Stimulated activated CD4-positive, alpha-beta T cell treated with anti-CD3 and anti-CD28 coated beads, TNF-alpha, amount 100 ng/mL, for 48 hours (primary cell): ENCODE results near the gene MAN1A2.

ENCODE experiments used
- DNase-seq, 3 donors: peaks; one replicate each; pipeline ENCODE4 v3.0.0-alpha.2; 2020; ENCODE audit warnings: low read depth in 3 of 3

MAN1A2 gene

GRCh38 chr1:117359561-117360289 is 7.5 kb upstream of the MAN1A2 start:
- DNase-seq = no peak

DNA sequence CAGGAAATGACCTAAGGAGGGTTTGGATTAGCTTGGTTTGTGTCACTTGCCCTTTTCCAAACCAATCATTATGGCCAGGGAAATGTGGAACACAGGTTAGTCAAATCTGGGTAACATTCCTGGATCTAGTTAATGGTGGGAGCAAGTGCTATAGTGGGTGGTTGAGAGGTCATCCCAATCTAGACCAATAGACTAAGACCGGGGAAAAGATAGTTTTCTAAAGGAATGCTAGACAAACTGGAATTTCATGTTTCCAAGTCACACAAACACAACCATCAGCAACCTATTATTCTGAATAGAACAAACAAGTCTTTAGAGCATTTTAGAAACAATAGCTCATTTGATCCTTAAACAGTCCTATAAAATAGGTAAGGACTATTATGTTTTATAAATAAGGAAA is 4.3 kb upstream of the MAN1A2 start:
- no peak for DNase-seq

- no peak for DNase-seq
Observed at GRCh38 chr1:117363571-117364048, 3.6 kb upstream of the MAN1A2 start.

GRCh38 chr1:117364240-117364639 is 3.0 kb upstream of the MAN1A2 start:
- DNase-seq = no peak

GRCh38 chr1:117365350-117366176 is 1.7 kb upstream of the MAN1A2 start:
- DNase-seq = no peak

GRCh38 chr1:117366177-117367045 is 838 bp upstream of the MAN1A2 start:
- peak; percentile 43 to 82 (median 60) for DNase-seq

- DNase-seq = no peak
Observed at GRCh38 chr1:117368116-117369108, 1.2 kb downstream of the MAN1A2 start.

DNA sequence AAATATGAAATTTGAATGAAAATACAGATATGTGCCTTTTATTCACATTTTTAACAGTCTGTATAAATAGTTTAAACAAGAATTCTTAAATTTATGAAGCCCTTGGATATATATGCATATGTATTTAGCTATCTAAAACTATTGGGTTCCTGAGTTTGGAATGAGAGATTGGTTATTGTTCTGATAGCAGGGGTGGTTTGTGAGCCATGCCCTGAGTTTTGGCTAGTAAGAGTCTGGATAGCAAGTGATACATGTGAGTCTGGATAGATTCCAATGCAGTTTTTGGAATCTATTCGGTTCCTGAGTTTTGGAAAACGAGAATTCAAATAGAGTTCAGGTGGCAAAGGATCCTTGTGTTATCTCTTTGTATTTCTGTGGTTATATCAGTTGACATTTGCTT is 2.8 kb downstream of the MAN1A2 start:
- DNase-seq = no peak

DNA sequence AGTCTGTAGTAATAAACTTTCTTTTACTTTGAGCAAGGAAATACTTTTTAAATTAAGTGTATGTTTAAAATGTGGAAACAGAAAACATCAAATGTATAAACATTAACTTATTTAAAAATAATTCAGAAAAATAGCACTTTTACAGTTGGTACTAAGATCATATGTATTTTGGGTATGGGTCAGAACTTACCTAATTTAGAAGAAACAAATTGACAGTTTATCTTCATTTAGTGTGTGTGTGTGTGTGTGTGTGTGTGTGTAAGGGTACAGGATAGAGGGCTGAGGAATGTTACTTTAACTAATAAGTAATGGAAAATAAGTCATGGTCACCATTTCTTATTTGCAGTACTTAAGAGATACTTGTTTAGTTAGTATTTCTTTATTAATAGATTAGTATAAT is 3.3 kb downstream of the MAN1A2 start:
- no peak for DNase-seq

DNA sequence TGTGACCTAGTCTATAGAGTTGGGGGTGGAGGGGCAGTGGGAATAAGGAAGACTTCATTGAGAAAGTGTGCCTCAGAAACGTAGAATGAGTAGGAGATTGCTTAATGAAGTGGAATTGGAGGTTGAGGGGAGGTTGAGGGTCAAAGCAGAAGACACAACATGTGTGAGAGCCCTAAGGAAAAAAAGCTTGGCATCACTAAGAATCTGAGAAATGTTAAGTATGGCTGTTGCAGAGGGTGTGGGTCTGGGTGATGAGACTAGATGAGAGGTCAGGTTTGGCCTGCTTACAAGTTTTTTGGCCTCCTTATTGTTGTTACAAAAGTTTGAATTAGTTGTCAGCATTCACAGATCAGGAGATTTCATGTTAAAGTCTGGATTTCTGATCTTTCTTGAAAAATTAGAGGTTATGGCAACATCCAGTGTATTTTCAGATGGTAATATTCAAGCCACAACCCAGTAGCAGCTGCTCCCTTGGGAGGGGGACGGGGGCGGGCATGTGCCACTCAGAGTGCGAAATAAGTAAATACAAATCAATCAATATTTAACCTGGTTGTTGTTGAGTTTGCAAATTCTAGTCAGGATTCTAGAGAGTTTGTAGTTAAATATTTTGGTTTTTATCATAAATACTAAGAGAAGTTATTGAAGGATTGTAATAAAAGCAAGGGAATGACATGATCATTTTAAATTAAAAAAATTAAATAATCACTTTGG is 4.3 kb downstream of the MAN1A2 start:
- DNase-seq = no peak

DNA sequence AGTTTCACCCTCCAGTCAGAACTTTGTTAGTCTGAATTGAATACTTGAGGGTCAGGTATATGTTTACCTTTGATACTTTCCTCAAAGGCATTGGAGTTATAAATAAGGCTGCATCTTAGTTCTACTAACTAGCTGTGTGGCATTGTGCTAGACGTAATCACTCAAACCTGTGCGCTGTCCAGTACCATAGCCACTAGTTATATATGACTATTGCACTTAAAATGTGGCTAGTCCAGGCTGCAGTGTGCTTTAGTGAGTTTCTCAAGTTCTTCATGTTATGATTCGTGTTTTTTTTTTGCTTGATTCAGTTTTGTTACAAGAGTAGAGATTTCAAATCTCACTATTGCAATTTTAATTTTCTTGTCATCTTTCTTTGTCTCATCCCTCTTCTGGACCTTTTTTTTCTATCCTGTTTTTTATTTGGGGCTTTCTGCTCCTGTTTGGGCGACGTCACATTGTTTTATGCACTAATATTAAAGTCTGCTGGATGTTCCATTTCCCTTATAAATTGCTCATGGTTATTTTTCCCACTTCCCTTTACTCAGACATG is 5.7 kb downstream of the MAN1A2 start:
- no peak for DNase-seq

DNA sequence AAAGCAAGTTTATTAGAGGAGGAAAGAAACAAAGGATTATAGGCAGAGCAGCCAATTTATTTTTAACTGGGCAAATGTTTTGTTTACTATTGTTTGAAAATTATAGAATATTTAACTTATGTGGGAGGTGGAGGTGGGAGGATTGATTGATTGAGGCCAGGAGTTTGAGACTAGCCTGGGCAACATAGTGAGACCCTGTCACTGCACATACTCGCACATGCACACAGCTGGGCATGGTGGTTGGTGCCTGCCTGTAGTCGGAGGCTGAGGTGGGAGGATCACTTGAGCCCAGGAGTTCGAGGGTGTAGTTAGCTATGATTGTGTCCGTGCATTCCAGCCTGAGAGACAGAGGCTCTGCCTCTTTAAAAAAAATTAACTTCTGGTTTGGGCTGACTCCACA is 6.7 kb downstream of the MAN1A2 start:
- DNase-seq = no peak

GRCh38 chr1:117375327-117375726 is 8.1 kb downstream of the MAN1A2 start:
- no peak for DNase-seq

GRCh38 chr1:117387060-117387633 is 19.9 kb downstream of the MAN1A2 start:
- no peak for DNase-seq

GRCh38 chr1:117388328-117388727 is 21.1 kb downstream of the MAN1A2 start:
- no peak for DNase-seq

- DNase-seq = no peak
Observed at GRCh38 chr1:117389284-117389683, 22.0 kb downstream of the MAN1A2 start.

GRCh38 chr1:117389779-117390178 is 22.5 kb downstream of the MAN1A2 start:
- no peak for DNase-seq

DNA sequence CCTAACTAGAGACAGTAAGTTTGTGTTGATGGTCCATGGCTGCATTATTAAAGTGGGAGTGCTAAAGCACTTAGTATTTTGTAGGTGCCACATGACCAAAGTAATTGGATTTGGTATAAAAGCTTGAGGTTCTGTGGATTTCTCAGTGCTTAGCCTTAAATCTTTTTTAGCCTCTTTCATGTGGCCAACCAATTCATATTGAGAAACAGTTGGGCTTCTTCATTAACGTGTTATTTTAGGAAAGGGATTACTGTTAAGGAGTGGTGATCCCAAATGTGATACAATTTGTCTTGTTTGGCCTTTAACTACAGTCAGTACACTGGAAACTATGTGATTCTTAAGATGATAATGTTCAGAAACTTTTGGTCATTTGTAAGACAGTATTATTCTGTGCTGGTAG is 25.5 kb downstream of the MAN1A2 start:
- DNase-seq = no peak

DNA sequence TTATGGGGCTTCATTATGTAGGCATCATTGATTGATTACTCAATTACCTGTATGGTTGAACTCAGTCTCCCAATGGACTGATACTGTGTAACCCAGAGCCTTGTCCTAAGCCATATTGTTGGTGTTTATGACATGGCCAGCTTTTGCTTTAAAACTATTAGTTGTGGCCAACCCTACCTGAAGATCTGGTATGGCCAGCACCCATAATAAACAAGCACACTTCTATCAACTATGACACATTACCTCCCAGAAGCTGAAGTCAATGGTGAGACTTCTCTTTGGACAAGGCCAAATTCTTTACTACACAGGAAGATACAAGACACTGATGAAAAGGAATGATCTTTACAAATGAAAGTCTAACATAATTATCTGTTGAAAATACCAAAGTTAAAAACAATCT is 28.8 kb downstream of the MAN1A2 start:
- DNase-seq = no peak

DNA sequence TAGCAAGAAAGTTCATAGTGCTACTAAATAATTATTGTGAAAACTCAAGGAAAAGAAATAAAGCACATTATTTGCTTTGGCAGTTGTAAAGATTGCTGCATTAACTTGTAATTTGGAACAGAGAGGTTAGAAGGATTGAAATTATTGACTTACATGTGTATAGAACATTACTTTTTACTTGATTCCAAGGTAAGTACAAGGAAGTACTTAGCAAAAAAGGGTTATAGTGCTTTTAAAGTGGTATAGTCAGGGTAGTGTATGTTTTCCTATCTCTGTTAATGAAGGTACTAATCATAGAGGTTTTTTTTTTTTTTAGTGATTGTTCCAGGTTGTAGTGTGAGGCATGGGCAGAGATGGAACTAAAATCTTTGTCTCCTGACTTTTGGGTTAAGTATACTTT is 29.4 kb downstream of the MAN1A2 start:
- DNase-seq = no peak
